GM23338 (cell line): Measurements from ENCODE around the gene KCTD15. TPM values are rescaled to one million over a fixed set of nuclear protein-coding genes. Genes with fewer than 3 reads are reported as not detected.

Experiments
- ATAC-seq: fragments of 200-7000 bp; cut with Tn5 transposase; 3 replicates; pipeline ENCODE4 v1.9.1; 2020
- DNase-seq: peaks from one replicate; pipeline ENCODE4 v3.0.0-alpha.2; 2015; ENCODE audit warnings: low spot score
- H2AFZ ChIP-seq: fragments of 200-600 bp; sonication (generic); 2 replicates; pipeline ENCODE4 v1.8.0; 2016; ENCODE audit warnings: antibody characterized with exemption, mild to moderate bottlenecking, moderate library complexity
- H3F3A ChIP-seq: fragments of 200-600 bp; sonication (generic); replicated peaks from 2 replicates; pipeline ENCODE4 v1.8.0; 2017; ENCODE audit warnings: antibody characterized with exemption, mixed run types, low read depth
- H3K27ac ChIP-seq: fragments of 200-600 bp; sonication (generic); 2 replicates; pipeline ENCODE4 v1.6.1; 2016; ENCODE audit warnings: low read depth
- H3K27me3 ChIP-seq: fragments of 200-600 bp; sonication (generic); 2 replicates; pipeline ENCODE4 v1.8.0; 2016; ENCODE audit warnings: mild to moderate bottlenecking, mixed run types, moderate library complexity; ENCODE audit not compliant: insufficient read depth
- H3K36me3 ChIP-seq: fragments of 200-600 bp; sonication (generic); 2 replicates; pipeline ENCODE4 v1.8.0; 2016; ENCODE audit warnings: mild to moderate bottlenecking; ENCODE audit not compliant: insufficient read depth
- H3K4me1 ChIP-seq: fragments of 200-600 bp; sonication (generic); 2 replicates; pipeline ENCODE4 v1.8.0; 2016; ENCODE audit warnings: mild to moderate bottlenecking, moderate library complexity; ENCODE audit not compliant: insufficient read depth
- H3K4me2 ChIP-seq: fragments of 200-600 bp; sonication (generic); 2 replicates; pipeline ENCODE4 v1.7.1; 2017; ENCODE audit warnings: mixed run types
- H3K4me3 ChIP-seq: fragments of 200-600 bp; sonication (generic); 2 replicates; pipeline ENCODE4 v1.6.1; 2016; ENCODE audit warnings: mixed run types
- H3K79me2 ChIP-seq: fragments of 200-600 bp; sonication (generic); replicated peaks from 2 replicates; pipeline ENCODE4 v1.8.0; 2017; ENCODE audit warnings: mild to moderate bottlenecking; ENCODE audit not compliant: insufficient read depth
- H3K9me2 ChIP-seq: fragments of 200-600 bp; sonication (generic); 2 replicates; pipeline ENCODE4 v1.8.0; 2017; ENCODE audit not compliant: insufficient read depth
- H4K20me1 ChIP-seq: fragments of 200-600 bp; sonication (generic); replicated peaks from 2 replicates; pipeline ENCODE4 v1.8.0; 2017; ENCODE audit warnings: mild to moderate bottlenecking; ENCODE audit not compliant: insufficient read depth
- H3K27ac Mint-ChIP-seq: 2 replicates; pipeline ENCODE4 v1.8.0; 2020; ENCODE audit warnings: inconsistent platforms, mild to moderate bottlenecking, moderate library complexity, mixed read lengths
- H3K27me3 Mint-ChIP-seq: 3 replicates; pipeline ENCODE4 v1.8.0; 2022; ENCODE audit warnings: low read depth, mild to moderate bottlenecking, moderate library complexity, mixed read lengths, inconsistent platforms; ENCODE audit not compliant: insufficient read depth, poor library complexity
- H3K36me3 Mint-ChIP-seq: 3 replicates; pipeline ENCODE4 v1.8.0; 2021; ENCODE audit warnings: low read depth, mild to moderate bottlenecking, inconsistent platforms, moderate library complexity, mixed read lengths
- H3K4me1 Mint-ChIP-seq: 3 replicates; pipeline ENCODE4 v1.8.0; 2020; ENCODE audit warnings: mild to moderate bottlenecking, inconsistent platforms, mixed read lengths
- H3K4me3 Mint-ChIP-seq: 3 replicates; pipeline ENCODE4 v1.8.0; 2021; ENCODE audit warnings: moderate library complexity, mild to moderate bottlenecking, inconsistent platforms, mixed read lengths
- H3K9me3 Mint-ChIP-seq: 3 replicates; pipeline ENCODE4 v1.8.0; 2020; ENCODE audit warnings: moderate library complexity, mild to moderate bottlenecking, inconsistent platforms, mixed read lengths
- CREB1 ChIP-seq: fragments of 250-450 bp; sonication (Bioruptor Pico); IDR thresholded peaks from 2 replicates; pipeline ENCODE4 v1.5.0; 2020; ENCODE audit warnings: low read depth, mild to moderate bottlenecking, moderate library complexity
- ETS1 ChIP-seq: IDR thresholded peaks from 2 replicates; pipeline ENCODE4 v1.6.1; 2016; ENCODE audit warnings: antibody characterized with exemption
- EZH2 ChIP-seq: fragments of 200-600 bp; sonication (generic); IDR thresholded peaks from one replicate; pipeline ENCODE4 v1.8.0; 2017; ENCODE audit warnings: antibody characterized with exemption, mild to moderate bottlenecking, low read depth; ENCODE audit not compliant: unreplicated experiment
- POLR2AphosphoS5 ChIP-seq: IDR thresholded peaks from 2 replicates; pipeline ENCODE4 v1.6.1; 2016; ENCODE audit warnings: antibody characterized with exemption, low read depth
- ZNF114 ChIP-seq: fragments of 250-450 bp; sonication (Bioruptor Pico); IDR thresholded peaks from 2 replicates; pipeline ENCODE4 v1.5.0; 2020; ENCODE audit warnings: mild to moderate bottlenecking, moderate library complexity
- ZNF331 ChIP-seq: fragments of 250-450 bp; sonication (Bioruptor Pico); IDR thresholded peaks from 2 replicates; pipeline ENCODE4 v1.5.0; 2020; ENCODE audit warnings: low read depth, mild to moderate bottlenecking, moderate library complexity
- ZNF462 ChIP-seq: fragments of 250-450 bp; sonication (Bioruptor Pico); IDR thresholded peaks from 2 replicates; pipeline ENCODE4 v1.5.0; 2020; ENCODE audit warnings: mild to moderate bottlenecking, moderate library complexity
- polyA plus RNA-seq: library from polyadenylated mRNA; unstranded; fragments of >200 nt; fragmentation: Nextera tagmentation; extraction: Ambion mirVana; gene quantifications from 2 replicates; pipeline ENCODE4 v1.2.1, GENCODE V29; 2016
- total RNA-seq: library from RNA; depleted of rRNA; stranded (reverse); fragments of >200 nt; shearing (Covaris generic); gene quantifications from 2 replicates; pipeline ENCODE4 v1.2.3, GENCODE V29; 2014
- TF ChIP-seq, protein P1 (sequence below), 2 experiments: fragments of 200-600 bp in 1 of 2; sonication (generic) in 1 of 2; conservative IDR thresholded peaks; 2 replicates each; pipeline versions ENCODE4 v1.5.1 to v1.6.1; 2016 to 2017; ENCODE audit warnings: antibody characterized with exemption in 2 of 2, low read depth in 2 of 2, mild to moderate bottlenecking in 2 of 2, moderate library complexity in 1 of 2
- TF ChIP-seq, protein P2 (sequence below): IDR thresholded peaks from one replicate; pipeline ENCODE4 v1.6.1; 2018; ENCODE audit warnings: antibody characterized with exemption; ENCODE audit not compliant: unreplicated experiment

Gene KCTD15
- total and polyA plus RNA-seq, 2 experiments from 2014 or later, result 5.1 to 60.1 TPM

DNA sequence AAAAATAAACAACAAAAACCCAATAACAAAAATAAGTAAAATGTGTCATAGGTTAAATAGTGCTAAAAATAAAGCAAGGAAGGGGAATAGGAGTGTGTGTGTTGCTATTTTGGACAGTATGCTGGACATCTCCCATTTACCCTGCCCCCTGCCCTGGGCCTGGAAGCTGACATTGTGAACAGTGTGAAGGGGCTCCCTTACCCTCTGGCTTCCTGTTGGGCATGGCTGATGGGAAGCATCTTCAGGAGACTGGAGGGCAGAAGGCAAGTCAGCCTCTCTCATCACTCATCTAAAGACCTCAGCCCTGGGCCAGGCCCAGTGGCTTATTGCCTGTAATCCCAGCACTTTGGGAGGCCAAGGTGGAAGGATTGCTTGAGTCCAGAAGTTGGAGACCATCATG, 26.7 kb downstream of the KCTD15 start:
- Histone ChIP-seq H3K27me3 (0 out of 2 replicates have a peak, but pooled peaks cover 5% of the 10 kb centered on the region), H3K4me3 (no peak overlapping the region), H3K36me3 (no peaks in the 10 kb centered on the region), H3K79me2 (no peaks in the 10 kb centered on the region), H4K20me1 (no peaks in the 10 kb centered on the region), H3K9me2 (no peaks in the 10 kb centered on the region), H3K27ac (no peak overlapping the region), H2AFZ (no peak overlapping the region), H3K4me1 (peaks cover 9% of the 10 kb centered on the region), H3K4me2 (no peak overlapping the region), H3F3A (no peaks in the 10 kb centered on the region)
- peaks cover 13% of the 10 kb centered on the region for H3K27me3 Mint-ChIP-seq
- no peak for ATAC-seq
- no peaks in the 10 kb centered on the region for H3K9me3 Mint-ChIP-seq
- no peak for DNase-seq
- no peak for TF ChIP-seq POLR2AphosphoS5
- no peak for TF ChIP-seq CREB1 (CRISPR knock-in tag)
- no peaks in the 10 kb centered on the region for H3K36me3 Mint-ChIP-seq
- H3K4me1 Mint-ChIP-seq, result peaks cover 13% of the 10 kb centered on the region
- no peak overlapping the region for H3K27ac Mint-ChIP-seq
- H3K4me3 Mint-ChIP-seq, result no peak overlapping the region

DNA sequence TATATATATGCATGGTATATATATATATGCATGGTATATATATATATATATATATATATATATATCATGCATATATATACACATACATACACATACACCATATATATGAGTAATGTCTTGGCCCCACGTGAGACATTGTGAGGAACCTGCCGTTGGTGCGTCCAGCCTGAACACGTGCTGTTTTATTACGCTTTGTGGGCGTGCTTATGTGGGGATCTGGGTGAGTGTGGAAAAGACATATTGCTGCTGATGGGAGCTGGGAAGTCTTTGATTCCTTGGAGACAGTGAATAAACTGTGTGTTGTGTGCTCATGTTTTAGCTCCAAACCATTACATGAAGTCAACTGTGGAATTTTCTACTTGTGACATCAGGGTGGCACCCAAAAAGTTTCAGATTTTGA, 28.9 kb downstream of the KCTD15 start:
- no peaks in the 10 kb centered on the region for H3K9me3 Mint-ChIP-seq
- no peak for DNase-seq
- TF ChIP-seq EZH2 (no peak), ZNF331 (no peak), ZNF462 (CRISPR knock-in tag) (no peak), CREB1 (CRISPR knock-in tag) (no peak), POLR2AphosphoS5 (no peak), ZNF114 (CRISPR knock-in tag) (no peak), ETS1 (no peak)
- TF ChIP-seq, protein P1, sequence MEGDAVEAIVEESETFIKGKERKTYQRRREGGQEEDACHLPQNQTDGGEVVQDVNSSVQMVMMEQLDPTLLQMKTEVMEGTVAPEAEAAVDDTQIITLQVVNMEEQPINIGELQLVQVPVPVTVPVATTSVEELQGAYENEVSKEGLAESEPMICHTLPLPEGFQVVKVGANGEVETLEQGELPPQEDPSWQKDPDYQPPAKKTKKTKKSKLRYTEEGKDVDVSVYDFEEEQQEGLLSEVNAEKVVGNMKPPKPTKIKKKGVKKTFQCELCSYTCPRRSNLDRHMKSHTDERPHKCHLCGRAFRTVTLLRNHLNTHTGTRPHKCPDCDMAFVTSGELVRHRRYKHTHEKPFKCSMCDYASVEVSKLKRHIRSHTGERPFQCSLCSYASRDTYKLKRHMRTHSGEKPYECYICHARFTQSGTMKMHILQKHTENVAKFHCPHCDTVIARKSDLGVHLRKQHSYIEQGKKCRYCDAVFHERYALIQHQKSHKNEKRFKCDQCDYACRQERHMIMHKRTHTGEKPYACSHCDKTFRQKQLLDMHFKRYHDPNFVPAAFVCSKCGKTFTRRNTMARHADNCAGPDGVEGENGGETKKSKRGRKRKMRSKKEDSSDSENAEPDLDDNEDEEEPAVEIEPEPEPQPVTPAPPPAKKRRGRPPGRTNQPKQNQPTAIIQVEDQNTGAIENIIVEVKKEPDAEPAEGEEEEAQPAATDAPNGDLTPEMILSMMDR (conservative IDR thresholded peaks at IDR 0.05; ENCODE audit: low read depth in 2 of 2), result no peak
- TF ChIP-seq, protein P2, sequence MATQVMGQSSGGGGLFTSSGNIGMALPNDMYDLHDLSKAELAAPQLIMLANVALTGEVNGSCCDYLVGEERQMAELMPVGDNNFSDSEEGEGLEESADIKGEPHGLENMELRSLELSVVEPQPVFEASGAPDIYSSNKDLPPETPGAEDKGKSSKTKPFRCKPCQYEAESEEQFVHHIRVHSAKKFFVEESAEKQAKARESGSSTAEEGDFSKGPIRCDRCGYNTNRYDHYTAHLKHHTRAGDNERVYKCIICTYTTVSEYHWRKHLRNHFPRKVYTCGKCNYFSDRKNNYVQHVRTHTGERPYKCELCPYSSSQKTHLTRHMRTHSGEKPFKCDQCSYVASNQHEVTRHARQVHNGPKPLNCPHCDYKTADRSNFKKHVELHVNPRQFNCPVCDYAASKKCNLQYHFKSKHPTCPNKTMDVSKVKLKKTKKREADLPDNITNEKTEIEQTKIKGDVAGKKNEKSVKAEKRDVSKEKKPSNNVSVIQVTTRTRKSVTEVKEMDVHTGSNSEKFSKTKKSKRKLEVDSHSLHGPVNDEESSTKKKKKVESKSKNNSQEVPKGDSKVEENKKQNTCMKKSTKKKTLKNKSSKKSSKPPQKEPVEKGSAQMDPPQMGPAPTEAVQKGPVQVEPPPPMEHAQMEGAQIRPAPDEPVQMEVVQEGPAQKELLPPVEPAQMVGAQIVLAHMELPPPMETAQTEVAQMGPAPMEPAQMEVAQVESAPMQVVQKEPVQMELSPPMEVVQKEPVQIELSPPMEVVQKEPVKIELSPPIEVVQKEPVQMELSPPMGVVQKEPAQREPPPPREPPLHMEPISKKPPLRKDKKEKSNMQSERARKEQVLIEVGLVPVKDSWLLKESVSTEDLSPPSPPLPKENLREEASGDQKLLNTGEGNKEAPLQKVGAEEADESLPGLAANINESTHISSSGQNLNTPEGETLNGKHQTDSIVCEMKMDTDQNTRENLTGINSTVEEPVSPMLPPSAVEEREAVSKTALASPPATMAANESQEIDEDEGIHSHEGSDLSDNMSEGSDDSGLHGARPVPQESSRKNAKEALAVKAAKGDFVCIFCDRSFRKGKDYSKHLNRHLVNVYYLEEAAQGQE, result no peak

More for the DNA sequence above, 28.9 kb downstream of the KCTD15 start:
- no peak overlapping the region for H3K27ac Mint-ChIP-seq
- peaks cover 3% of the 10 kb centered on the region; the same call in 1 of the 2 replicates for H3K4me1 ChIP-seq
- no peaks in the 10 kb centered on the region for H4K20me1 ChIP-seq
- H3K4me1 Mint-ChIP-seq, result peaks cover 6% of the 10 kb centered on the region; the same call in 2 of the 3 replicates
- ATAC-seq, result no peak
- H3K27ac ChIP-seq, result no peak overlapping the region
- H3K4me3 ChIP-seq, result no peak overlapping the region
- H3K79me2 ChIP-seq, result no peaks in the 10 kb centered on the region
- H3K36me3 ChIP-seq, result no peaks in the 10 kb centered on the region
- no peak overlapping the region for H3K4me3 Mint-ChIP-seq
- H3K9me2 ChIP-seq, result no peaks in the 10 kb centered on the region
- no peak overlapping the region for H3K4me2 ChIP-seq
- H3F3A ChIP-seq, result no peaks in the 10 kb centered on the region
- H3K27me3 Mint-ChIP-seq, result peaks cover 8% of the 10 kb centered on the region
- 0 out of 2 replicates have a peak, but pooled peaks cover 4% of the 10 kb centered on the region for H3K27me3 ChIP-seq
- no peaks in the 10 kb centered on the region for H3K36me3 Mint-ChIP-seq
- H2AFZ ChIP-seq, result no peak overlapping the region
